ENCODE results near the gene MVB12B. TPM values are rescaled to one million over a fixed set of nuclear protein-coding genes. Genes with fewer than 3 reads are reported as not detected.

MVB12B gene
- total RNA-seq, 1 experiment from 2014 or later: 9.4 TPM

- no peaks in the 10 kb centered on the region for H3K9me3 ChIP-seq (ENCODE audit: control insufficient read depth, insufficient read depth, low read depth, low read length)
- BruUV-seq (replicated peaks): no TSS peak
- H3K4me1 ChIP-seq (ENCODE audit: control insufficient read depth, insufficient read depth, low read length): no peaks in the 10 kb centered on the region
- DNase-seq (ENCODE audit: low read depth, low spot score): no peak
- ATAC-seq: no peak
- ChIA-PET CTCF (no interaction called here), POLR2A (no interaction called here)
- no peak for TF ChIP-seq POLR2AphosphoS5 (IDR thresholded peaks at IDR 0.05; ENCODE audit: low read depth, low read length)
- no peak for TF ChIP-seq TCF7L2 (IDR thresholded peaks at IDR 0.05; ENCODE audit: low read depth, low read length)
- no peak for TF ChIP-seq REST (IDR thresholded peaks at IDR 0.05; ENCODE audit: insufficient read depth in 1 of 2, low read depth in 2 of 2, low read length in 1 of 2)
- TF ChIP-seq CTCF (IDR thresholded peaks at IDR 0.05): no peak
- no peak for TF ChIP-seq SIN3A (IDR thresholded peaks at IDR 0.05; ENCODE audit: borderline replicate concordance, insufficient read depth, low read depth, low read length)
- no peak overlapping the region for H3K27ac ChIP-seq (ENCODE audit: low read length)
- intact Hi-C loops (cut with micrococcal nuclease; ENCODE audit: unreplicated experiment) (no loop called here), in situ Hi-C loops (cut with HindIII; ENCODE audit: low pct_unique_long_range_greater_than_20kb, low sequenced_read_pairs) (no loop called here)
- H3K36me3 ChIP-seq (ENCODE audit: control insufficient read depth, insufficient read depth, low read length): no peaks in the 10 kb centered on the region
- no peaks in the 10 kb centered on the region for H3K27me3 ChIP-seq (ENCODE audit: control insufficient read depth, insufficient read depth, low read length)
- H3K4me3 ChIP-seq (ENCODE audit: low read depth in 2 of 2, low read length in 2 of 2): no peak overlapping the region
These were observed 31.5 kb upstream of the MVB12B start for GRCh38 chr9:126295082-126295477.

- in situ Hi-C loops (cut with HindIII; ENCODE audit: low pct_unique_long_range_greater_than_20kb, low sequenced_read_pairs) (no loop called here), intact Hi-C loops (cut with micrococcal nuclease; ENCODE audit: unreplicated experiment) (no loop called here)
- Histone ChIP-seq H3K27me3 (ENCODE audit: control insufficient read depth, insufficient read depth, low read length) (no peaks in the 10 kb centered on the region), H3K27ac (ENCODE audit: low read length) (no peak overlapping the region), H3K9me3 (ENCODE audit: control insufficient read depth, insufficient read depth, low read depth, low read length) (no peaks in the 10 kb centered on the region), H3K4me1 (ENCODE audit: control insufficient read depth, insufficient read depth, low read length) (no peaks in the 10 kb centered on the region), H3K4me3 (ENCODE audit: low read depth in 2 of 2, low read length in 2 of 2) (no peak overlapping the region), H3K36me3 (ENCODE audit: control insufficient read depth, insufficient read depth, low read length) (no peaks in the 10 kb centered on the region)
- ChIA-PET CTCF (no interaction called here), POLR2A (no interaction called here)
- TF ChIP-seq TCF7L2 (IDR thresholded peaks at IDR 0.05; ENCODE audit: low read depth, low read length): no peak
- TF ChIP-seq CTCF (IDR thresholded peaks at IDR 0.05): no peak
- no peak for TF ChIP-seq REST (IDR thresholded peaks at IDR 0.05; ENCODE audit: insufficient read depth in 1 of 2, low read depth in 2 of 2, low read length in 1 of 2)
- no peak for TF ChIP-seq POLR2AphosphoS5 (IDR thresholded peaks at IDR 0.05; ENCODE audit: low read depth, low read length)
- TF ChIP-seq SIN3A (IDR thresholded peaks at IDR 0.05; ENCODE audit: borderline replicate concordance, insufficient read depth, low read depth, low read length): no peak
- no peak for DNase-seq (ENCODE audit: low read depth, low spot score)
- ATAC-seq: 0 out of 2 replicates have a peak, but pooled peaks have one; percentile 44
- no TSS peak for BruUV-seq (replicated peaks)
These were observed 31.1 kb upstream of the MVB12B start for GRCh38 chr9:126295516-126295915.
